ENCODE data around the gene NPIPB9.
"Not testable (repeated sequence)": the region's sequence is repeated elsewhere in the genome, so short reads cannot be mapped to it uniquely, and the experiment has no call there.

- TF ChIP-seq, protein P1, sequence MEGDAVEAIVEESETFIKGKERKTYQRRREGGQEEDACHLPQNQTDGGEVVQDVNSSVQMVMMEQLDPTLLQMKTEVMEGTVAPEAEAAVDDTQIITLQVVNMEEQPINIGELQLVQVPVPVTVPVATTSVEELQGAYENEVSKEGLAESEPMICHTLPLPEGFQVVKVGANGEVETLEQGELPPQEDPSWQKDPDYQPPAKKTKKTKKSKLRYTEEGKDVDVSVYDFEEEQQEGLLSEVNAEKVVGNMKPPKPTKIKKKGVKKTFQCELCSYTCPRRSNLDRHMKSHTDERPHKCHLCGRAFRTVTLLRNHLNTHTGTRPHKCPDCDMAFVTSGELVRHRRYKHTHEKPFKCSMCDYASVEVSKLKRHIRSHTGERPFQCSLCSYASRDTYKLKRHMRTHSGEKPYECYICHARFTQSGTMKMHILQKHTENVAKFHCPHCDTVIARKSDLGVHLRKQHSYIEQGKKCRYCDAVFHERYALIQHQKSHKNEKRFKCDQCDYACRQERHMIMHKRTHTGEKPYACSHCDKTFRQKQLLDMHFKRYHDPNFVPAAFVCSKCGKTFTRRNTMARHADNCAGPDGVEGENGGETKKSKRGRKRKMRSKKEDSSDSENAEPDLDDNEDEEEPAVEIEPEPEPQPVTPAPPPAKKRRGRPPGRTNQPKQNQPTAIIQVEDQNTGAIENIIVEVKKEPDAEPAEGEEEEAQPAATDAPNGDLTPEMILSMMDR (IDR thresholded peaks at IDR 0.05): not testable (repeated sequence)
- TF ChIP-seq POLR2A, POLR2AphosphoS5 (IDR thresholded peaks at IDR 0.05): not testable (repeated sequence)
These were observed 10.3 kb upstream of the NPIPB9 start for GRCh38 chr16:28741295-28741694.

All from suprapubic skin (tissue), 4 donors.